Pancreas (tissue), 10 donors: ENCODE results near the gene PKNOX1. TPM values are rescaled to one million over a fixed set of nuclear protein-coding genes. Genes with fewer than 3 reads are reported as not detected.

ENCODE experiments used
- ATAC-seq, 4 donors: fragments of 200-7000 bp; cut with Tn5 transposase; one replicate each; pipeline versions ENCODE4 v1.8.0 to v1.9.1; 2020; ENCODE audit warnings: mild to moderate bottlenecking in 4 of 4, moderate library complexity in 4 of 4
- DNase-seq, 6 donors: peaks; one replicate each; pipeline ENCODE4 v3.0.0-alpha.2; 2020
- FAIRE-seq: peaks from 2 replicates; lab custom pipeline; 2012; peaks lifted over from hg19 to GRCh38; lab: Jason Lieb, UNC
- H3K27ac ChIP-seq, 4 donors: fragments of 200-600 bp; sonication (generic); 1 replicate in 3 of 4; 2 replicates in 1 of 4; pipeline versions ENCODE4 v1.5.0 to v1.8.0; 2020
- H3K27me3 ChIP-seq, 4 donors: fragments of 200-600 bp; one replicate each; pipeline ENCODE4 v1.8.0; 2021
- H3K36me3 ChIP-seq, 3 donors: fragments of 200-600 bp; sonication (generic) in 1 of 3; one replicate each; pipeline versions ENCODE4 v1.5.0 to v1.8.0; 2020 to 2021
- H3K4me1 ChIP-seq, 3 donors: fragments of 200-600 bp; one replicate each; pipeline ENCODE4 v1.8.0; 2021
- H3K4me3 ChIP-seq, 4 donors: fragments of 200-600 bp; sonication (generic) in 2 of 4; one replicate each; pipeline versions ENCODE4 v1.5.0 to v1.8.0; 2020 to 2021
- H3K9me3 ChIP-seq, 4 donors: fragments of 200-600 bp; one replicate each; pipeline ENCODE4 v1.8.0; 2021
- CTCF ChIP-seq, 4 donors: fragments of 200-600 bp; sonication (generic) in 3 of 4; IDR thresholded peaks; one replicate each; pipeline versions ENCODE4 v1.5.0 to v1.8.0; 2021; ENCODE audit warnings: antibody characterized with exemption in 4 of 4
- WGBS, 2 donors: extraction: QIAGEN DNeasy Blood & Tissue Kit; methylation state at CpG; one replicate each; pipeline ENCODE4 v1.1.7; 2013; 5-methylcytosine and 5-hydroxymethylcytosine counted together
- intact Hi-C, 3 donors: fragments of 100-400 bp; cut with DNase I; formaldehyde crosslinking; loops; one replicate each; pipeline versions ENCODE4 v1.11.1 to v1.14.2; 2022
- polyA plus RNA-seq, 2 donors: library from polyadenylated mRNA; stranded (reverse); fragments of 200-250 nt; gene quantifications; one replicate each; pipeline ENCODE4 v1.2.3, GENCODE V29; 2013
- total RNA-seq, 6 donors: library from RNA; stranded (reverse); fragmentation: NEBNext Ultra II Directional in 4 of 6; extraction: Animal tissue kit (Norgen Biotek cat#: 25700) in 4 of 6; gene quantifications; one replicate each; pipeline versions ENCODE4 v1.2.1 to v1.2.4, GENCODE V29; 2021 to 2023
- donor health status: healthy with polysubstance abuse.
- donor health status: DM: no; HTN: no; CAD: no; lungs with moderate emphysema.
- donor health status: DM: no; HTN: no; CAD: no.
- donor health status: control.
- donor health status: control.
- donor health status: Bipolar disorder and iron deficiency.
- donor health status: DM: yes; HTN: yes; CAD: no.
- donor health status: DM: no; HTN: no; CAD: no.
- donor health status: DM: no; HTN: no; CAD: no.
- donor health status: DM: yes; HTN: yes; CAD: no.

Gene PKNOX1
- total and polyA plus RNA-seq, 8 donors, result 5.2 to 10.2 (median 6.3) TPM

GRCh38 chr21:43012596-43012995 lies 38.2 kb downstream of the PKNOX1 start:
- WGBS, 2 donors, result 92 to 96% methylated on average over 6 of the region's 6 CpGs
- Histone ChIP-seq H3K27ac (no peak overlapping the region), H3K4me3 (no peak overlapping the region), H3K27me3 (no peaks in the 10 kb centered on the region), H3K36me3 (peaks cover 0 to 4% (median 0%) of the 10 kb centered on the region in 3 donors), H3K4me1 (no peaks in the 10 kb centered on the region), H3K9me3 (no peaks in the 10 kb centered on the region)
- no peak for DNase-seq
- FAIRE-seq, result no peak
- no peak for ATAC-seq
- intact Hi-C loops, result no loop called here
- no peak for TF ChIP-seq CTCF (IDR thresholded peaks at IDR 0.05)

GRCh38 chr21:43015906-43016540 lies 41.7 kb downstream of the PKNOX1 start:
- Histone ChIP-seq H3K36me3 (peaks cover 0 to 6% (median 0%) of the 10 kb centered on the region in 3 donors), H3K9me3 (no peaks in the 10 kb centered on the region), H3K27ac (no peak overlapping the region), H3K27me3 (no peaks in the 10 kb centered on the region), H3K4me1 (no peaks in the 10 kb centered on the region), H3K4me3 (no peak overlapping the region)
- TF ChIP-seq CTCF (IDR thresholded peaks at IDR 0.05), result no peak
- 83 to 84% methylated on average over 13 of the region's 13 CpGs for WGBS, 2 donors
- DNase-seq (no peak), ATAC-seq (no peak), FAIRE-seq (no peak)
- intact Hi-C loops, result no loop called here

GRCh38 chr21:43016728-43017127 lies 42.4 kb downstream of the PKNOX1 start:
- Histone ChIP-seq H3K36me3 (peaks cover 0 to 13% (median 0%) of the 10 kb centered on the region in 3 donors), H3K27me3 (no peaks in the 10 kb centered on the region), H3K27ac (no peak overlapping the region), H3K9me3 (no peaks in the 10 kb centered on the region), H3K4me3 (no peak overlapping the region), H3K4me1 (no peaks in the 10 kb centered on the region)
- no peak for ATAC-seq
- no peak for FAIRE-seq
- WGBS, 2 donors, result 95 to 96% methylated on average over 13 of the region's 13 CpGs
- DNase-seq, result no peak
- TF ChIP-seq CTCF (IDR thresholded peaks at IDR 0.05), result no peak
- intact Hi-C loops, result no loop called here

GRCh38 chr21:43018519-43018918 lies 44.2 kb downstream of the PKNOX1 start:
- Histone ChIP-seq H3K4me3 (no peak overlapping the region), H3K36me3 (peaks cover 0 to 14% (median 0%) of the 10 kb centered on the region in 3 donors), H3K27ac (no peak overlapping the region), H3K27me3 (no peaks in the 10 kb centered on the region), H3K4me1 (no peaks in the 10 kb centered on the region), H3K9me3 (no peaks in the 10 kb centered on the region)
- ATAC-seq (no peak), DNase-seq (no peak), FAIRE-seq (no peak)
- WGBS, 2 donors, result 80 to 84% methylated on average over 9 to 10 of the region's 10 CpGs
- intact Hi-C loops, result no loop called here
- no peak for TF ChIP-seq CTCF (IDR thresholded peaks at IDR 0.05)

GRCh38 chr21:43020177-43020576 lies 45.8 kb downstream of the PKNOX1 start:
- Histone ChIP-seq H3K4me1 (no peaks in the 10 kb centered on the region), H3K4me3 (no peak overlapping the region), H3K9me3 (no peaks in the 10 kb centered on the region), H3K27ac (no peak overlapping the region), H3K36me3 (peaks cover 0 to 12% (median 0%) of the 10 kb centered on the region in 3 donors), H3K27me3 (no peaks in the 10 kb centered on the region)
- WGBS, 2 donors, result 94 to 96% methylated on average over 13 of the region's 13 CpGs
- intact Hi-C loops, result no loop called here
- DNase-seq (no peak), ATAC-seq (no peak), FAIRE-seq (no peak)
- TF ChIP-seq CTCF (IDR thresholded peaks at IDR 0.05), result no peak
